Stomach (tissue), 9 donors: Measurements from ENCODE around the gene SHISAL2A. TPM values are rescaled to one million over a fixed set of nuclear protein-coding genes. Genes with fewer than 3 reads are reported as not detected.
"Not testable (repeated sequence)": the region's sequence is repeated elsewhere in the genome, so short reads cannot be mapped to it uniquely, and the experiment has no call there.

Experiments used
- DNase-seq, 2 donors: peaks; one replicate each; pipeline versions ENCODE4 v3.0.0 to v3.0.0-alpha.2; 2013 to 2019
- H3K27ac ChIP-seq, 5 donors: fragments of 200-600 bp in 4 of 5; sonication (generic) in 4 of 5; one replicate each; pipeline ENCODE4 v1.5.1; 2013 to 2019; ENCODE audit warnings: mild to moderate bottlenecking in 1 of 5, moderate library complexity in 1 of 5
- H3K27me3 ChIP-seq, 3 donors: fragments of 200-600 bp; sonication (generic); one replicate each; pipeline ENCODE4 v1.5.1; 2017 to 2019; ENCODE audit warnings: mixed run types in 1 of 3
- H3K36me3 ChIP-seq, 4 donors: fragments of 200-600 bp; sonication (generic); 1 replicate in 3 of 4; 2 replicates in 1 of 4; pipeline ENCODE4 v1.5.1; 2016 to 2019
- H3K4me1 ChIP-seq, 4 donors: fragments of 200-600 bp; sonication (generic); one replicate each; pipeline ENCODE4 v1.5.1; 2016 to 2019
- H3K4me3 ChIP-seq, 4 donors: fragments of 200-600 bp; sonication (generic) in 3 of 4; one replicate each; pipeline ENCODE4 v1.5.1; 2016 to 2019; ENCODE audit warnings: mild to moderate bottlenecking in 1 of 4
- H3K9me3 ChIP-seq, 4 donors: fragments of 200-600 bp; sonication (generic); one replicate each; pipeline ENCODE4 v1.5.1; 2016 to 2019
- CTCF ChIP-seq, 7 experiments: fragments of 450-650 bp in 4 of 7; fragments of 200-600 bp in 3 of 7; sonication (generic) in 3 of 7; IDR thresholded peaks; one replicate each; pipeline ENCODE4 v1.5.1; 2016 to 2019; ENCODE audit warnings: antibody characterized with exemption in 7 of 7, control low read depth in 2 of 7, mild to moderate bottlenecking in 1 of 7
- EP300 ChIP-seq: sonication (generic); formaldehyde crosslinking; IDR thresholded peaks from one replicate; pipeline ENCODE4 v1.6.1; 2017; ENCODE audit warnings: antibody characterized with exemption
- POLR2A ChIP-seq, 4 donors: fragments of 450-650 bp; IDR thresholded peaks; one replicate each; pipeline ENCODE4 v1.6.1; 2016; ENCODE audit warnings: antibody characterized with exemption in 4 of 4, control low read depth in 2 of 4, mild to moderate bottlenecking in 1 of 4, moderate library complexity in 1 of 4
- POLR2AphosphoS5 ChIP-seq, 3 donors: sonication (generic); formaldehyde crosslinking; IDR thresholded peaks; one replicate each; pipeline ENCODE4 v1.6.1; 2016; ENCODE audit warnings: antibody characterized with exemption in 3 of 3
- WGBS, 5 donors: extraction: QIAGEN DNeasy Blood & Tissue Kit in 3 of 5; methylation state at CpG; one replicate each; pipeline versions ENCODE4 v1.1.5 to v1.1.7; 2013 to 2018; 5-methylcytosine and 5-hydroxymethylcytosine counted together
- intact Hi-C: fragments of 100-400 bp; cut with DNase I; formaldehyde crosslinking; loops from one replicate; pipeline ENCODE4 v1.15.1; 2023; ENCODE audit warnings: low total_unique reads
- polyA plus RNA-seq, 3 donors: library from polyadenylated mRNA; stranded (reverse); fragments of 200-250 nt; gene quantifications; one replicate each; pipeline ENCODE4 v1.2.3, GENCODE V29; 2013
- total RNA-seq, 5 donors: library from RNA; depleted of rRNA; stranded (reverse); fragments of >200 nt; gene quantifications; one replicate each; pipeline versions ENCODE4 v1.1.0 to v1.2.3, GENCODE V29; 2014 to 2016
- donor health status: healthy with polysubstance abuse.
- donor health status: Bipolar disorder and iron deficiency.
- donor health status: healthy.

SHISAL2A gene
- total and polyA plus RNA-seq, 8 donors: 0.20 to 2.4 TPM; not detected in 6

DNA sequence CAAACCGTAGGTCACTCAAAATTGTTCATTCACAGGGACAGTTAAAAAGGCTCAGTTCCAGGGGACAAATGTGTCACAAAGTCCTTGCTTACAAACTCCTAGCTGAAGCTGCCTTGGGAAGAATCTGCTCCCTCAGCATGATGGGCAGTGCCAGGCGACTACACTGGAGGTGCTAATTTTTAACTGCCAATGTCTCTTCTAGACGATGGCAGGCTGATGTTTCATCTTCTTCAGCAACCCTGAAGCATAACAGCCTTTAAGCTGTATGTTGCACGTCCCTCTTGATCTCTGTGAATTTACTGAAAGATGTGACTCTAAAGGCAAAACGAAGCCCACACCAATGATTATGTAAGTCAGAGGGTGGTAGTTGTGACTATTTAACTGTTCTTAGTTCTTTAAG, 53.9 kb downstream of the SHISAL2A start:
- intact Hi-C loops: no loop called here
- WGBS, 5 donors: 93 to 97% (median 96%) methylated on average over 5 of the region's 5 CpGs
- TF ChIP-seq CTCF (IDR thresholded peaks at IDR 0.05) (no peak), POLR2AphosphoS5 (IDR thresholded peaks at IDR 0.05) (no peak), POLR2A (IDR thresholded peaks at IDR 0.05) (no peak), EP300 (no peak)

GRCh38 chr1:52691821-52692220, 58.9 kb downstream of the SHISAL2A start:
- Histone ChIP-seq H3K9me3 (no peaks in the 10 kb centered on the region), H3K4me3 (no peak overlapping the region), H3K27ac (no peak overlapping the region), H3K36me3 (peaks cover 26 to 61% (median 59%) of the 10 kb centered on the region in 4 donors), H3K4me1 (peaks cover 0 to 9% (median 3%) of the 10 kb centered on the region in 4 donors), H3K27me3 (no peaks in the 10 kb centered on the region)
- DNase-seq: no peak
- intact Hi-C loops: no loop called here
- TF ChIP-seq CTCF (IDR thresholded peaks at IDR 0.05) (no peak), POLR2A (IDR thresholded peaks at IDR 0.05) (no peak), POLR2AphosphoS5 (IDR thresholded peaks at IDR 0.05) (no peak), EP300 (no peak)
- 95 to 98% (median 97%) methylated on average over 3 of the region's 3 CpGs for WGBS, 5 donors

More for the DNA sequence above, 53.9 kb downstream of the SHISAL2A start:
- peaks cover 16 to 61% (median 54%) of the 10 kb centered on the region in 4 donors for H3K36me3 ChIP-seq
- no peak overlapping the region for H3K27ac ChIP-seq
- DNase-seq: no peak
- no peaks in the 10 kb centered on the region for H3K9me3 ChIP-seq
- no peaks in the 10 kb centered on the region for H3K4me1 ChIP-seq
- H3K27me3 ChIP-seq: no peaks in the 10 kb centered on the region
- H3K4me3 ChIP-seq: no peak overlapping the region

DNA sequence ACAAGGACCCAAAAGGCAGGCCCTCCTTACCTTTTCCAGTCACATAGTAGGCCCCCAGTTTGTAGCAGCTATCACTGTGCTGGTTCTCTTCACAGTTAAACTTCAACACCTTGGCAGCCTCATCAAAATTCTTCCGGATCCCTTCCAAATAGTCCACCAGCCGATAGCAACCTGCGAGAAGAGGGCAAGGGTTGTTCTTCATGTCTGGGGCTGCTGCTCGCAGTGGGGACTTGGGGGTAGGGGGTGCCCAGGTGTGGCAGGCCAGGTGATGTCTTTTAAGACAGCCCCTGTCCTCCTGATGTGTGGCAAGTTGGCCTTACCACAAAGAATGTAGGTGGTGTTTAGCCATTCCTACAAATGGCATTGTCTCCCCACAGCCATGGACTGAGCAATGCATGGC, 59.7 kb downstream of the SHISAL2A start:
- Histone ChIP-seq H3K27ac (no peak overlapping the region), H3K4me1 (peaks cover 0 to 18% (median 10%) of the 10 kb centered on the region in 4 donors), H3K36me3 (peaks cover 21 to 53% (median 51%) of the 10 kb centered on the region in 4 donors), H3K9me3 (no peaks in the 10 kb centered on the region), H3K4me3 (no peak overlapping the region), H3K27me3 (no peaks in the 10 kb centered on the region)
- intact Hi-C loops: no loop called here
- WGBS, 5 donors: 95 to 98% (median 97%) methylated on average over 4 of the region's 4 CpGs
- DNase-seq: no peak
- TF ChIP-seq CTCF (IDR thresholded peaks at IDR 0.05) (no peak), POLR2AphosphoS5 (IDR thresholded peaks at IDR 0.05) (no peak), POLR2A (IDR thresholded peaks at IDR 0.05) (no peak), EP300 (no peak)

- H3K36me3 ChIP-seq: peaks cover 18 to 46% (median 44%) of the 10 kb centered on the region in 4 donors
- peaks cover 0 to 19% (median 13%) of the 10 kb centered on the region in 4 donors for H3K4me1 ChIP-seq
- WGBS, 5 donors: 94 to 97% (median 95%) methylated on average over 5 to 10 of the region's 10 CpGs
- H3K9me3 ChIP-seq, H3K27me3 ChIP-seq, H3K27ac ChIP-seq, DNase-seq, H3K4me3 ChIP-seq, intact Hi-C loops: not testable (repeated sequence)
Measured at GRCh38 chr1:52693351-52693750, 60.4 kb downstream of the SHISAL2A start.

GRCh38 chr1:52693843-52694242, 60.9 kb downstream of the SHISAL2A start:
- DNase-seq: no peak
- Histone ChIP-seq H3K4me3 (no peak overlapping the region), H3K36me3 (peaks cover 13 to 41% (median 39%) of the 10 kb centered on the region in 4 donors), H3K9me3 (no peaks in the 10 kb centered on the region), H3K27me3 (no peaks in the 10 kb centered on the region), H3K4me1 (peaks cover 4 to 23% (median 18%) of the 10 kb centered on the region in 4 donors), H3K27ac (no peak overlapping the region)
- 79 to 100% (median 100%) methylated on average over 1 of the region's 1 CpG for WGBS, 5 donors
- TF ChIP-seq EP300 (no peak), POLR2A (IDR thresholded peaks at IDR 0.05) (no peak), POLR2AphosphoS5 (IDR thresholded peaks at IDR 0.05) (no peak), CTCF (IDR thresholded peaks at IDR 0.05) (no peak)
- intact Hi-C loops: no loop called here
